NCI-H2081 (cell line): ENCODE data around the gene RAB8A.
"Not testable (repeated sequence)": the region's sequence is repeated elsewhere in the genome, so short reads cannot be mapped to it uniquely, and the experiment has no call there.

Source experiments
- DNase-seq, 2 experiments: peaks; one replicate each; lab custom pipeline; 2025; lab: John Stamatoyannopoulos, UW

The RAB8A gene

GRCh38 chr19:16078759-16079707, 32.7 kb upstream of the RAB8A start:
- DNase-seq, result peak; percentile 48 to 82

GRCh38 chr19:16084067-16084685, 27.5 kb upstream of the RAB8A start:
- no peak for DNase-seq

- DNase-seq, result no peak
Observed at GRCh38 chr19:16085115-16085514, 26.6 kb upstream of the RAB8A start.

- DNase-seq, result not testable (repeated sequence)
Observed at GRCh38 chr19:16087404-16087803, 24.3 kb upstream of the RAB8A start.

GRCh38 chr19:16087940-16088339, 23.7 kb upstream of the RAB8A start:
- no peak for DNase-seq

GRCh38 chr19:16088351-16089009, 23.2 kb upstream of the RAB8A start:
- DNase-seq, result no peak

GRCh38 chr19:16089010-16089846, 22.5 kb upstream of the RAB8A start:
- DNase-seq, result no peak

- DNase-seq, result no peak
Observed at GRCh38 chr19:16091546-16092475, 19.9 kb upstream of the RAB8A start.

- DNase-seq, result no peak
Observed at GRCh38 chr19:16094360-16095070, 17.2 kb upstream of the RAB8A start.

- no peak for DNase-seq
Observed at GRCh38 chr19:16095071-16095571, 16.6 kb upstream of the RAB8A start.

GRCh38 chr19:16096280-16096855, 15.3 kb upstream of the RAB8A start:
- no peak for DNase-seq

GRCh38 chr19:16098416-16098768, 13.3 kb upstream of the RAB8A start:
- DNase-seq, result no peak

GRCh38 chr19:16098821-16099220, 12.9 kb upstream of the RAB8A start:
- DNase-seq, result no peak

- not testable (repeated sequence) for DNase-seq
Observed at GRCh38 chr19:16099314-16099965, 12.2 kb upstream of the RAB8A start.

- DNase-seq, result no peak
Observed at GRCh38 chr19:16100524-16100923, 11.2 kb upstream of the RAB8A start.

- no peak for DNase-seq
Observed at GRCh38 chr19:16104722-16105121, 7.0 kb upstream of the RAB8A start.

- no peak for DNase-seq
Observed at GRCh38 chr19:16106121-16106520, 5.6 kb upstream of the RAB8A start.

GRCh38 chr19:16111909-16112752, 442 bp downstream of the RAB8A start:
- DNase-seq, result no peak
